ENCODE data around the gene SLC12A2. TPM values are rescaled to one million over a fixed set of nuclear protein-coding genes. Genes with fewer than 3 reads are reported as not detected.

The SLC12A2 gene
- total and polyA plus RNA-seq, 2 experiments from 2014 or later = 8.1 to 21.3 TPM

DNA sequence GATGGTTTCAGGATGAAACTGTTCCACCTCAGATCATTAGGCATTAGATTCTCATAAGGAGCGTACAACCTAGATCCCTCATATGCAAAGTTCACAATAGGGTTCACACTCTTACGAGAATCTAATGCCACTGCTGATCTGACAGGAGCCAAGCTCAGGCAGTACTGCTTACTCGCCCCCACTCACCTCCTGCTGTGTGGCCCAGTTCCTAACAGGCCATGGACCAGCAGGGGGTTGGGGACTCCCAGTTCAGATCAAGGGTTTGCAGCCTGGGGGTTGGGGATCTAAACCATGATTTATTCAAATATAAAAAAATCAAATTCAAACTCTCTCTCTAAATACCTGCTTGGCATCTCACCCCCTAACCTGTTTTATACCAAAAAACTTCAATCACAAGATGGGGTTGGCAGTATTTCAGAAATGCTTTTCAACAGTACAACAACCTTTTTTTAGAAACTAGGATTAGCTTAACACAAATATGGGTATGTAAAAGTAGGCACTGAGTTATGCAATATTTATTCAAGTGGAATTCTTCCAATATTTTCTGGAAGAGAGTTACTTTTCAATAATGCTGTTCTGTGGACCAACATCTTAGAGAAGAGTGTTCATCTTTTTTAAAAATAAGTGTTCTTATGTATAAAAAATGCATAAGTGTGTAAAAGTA lies 30.1 kb upstream of the SLC12A2 start:
- Histone ChIP-seq H3F3A (replicated peaks; ENCODE audit: low read depth) (no peaks in the 10 kb centered on the region), H3K36me3 (ENCODE audit: insufficient read depth) (no peaks in the 10 kb centered on the region), H3K27me3 (ENCODE audit: insufficient read depth) (no peaks in the 10 kb centered on the region), H3K27ac (ENCODE audit: low read depth) (no peak overlapping the region), H3K4me3 (no peak overlapping the region), H3K9me2 (ENCODE audit: insufficient read depth) (no peaks in the 10 kb centered on the region), H2AFZ (no peak overlapping the region), H4K20me1 (replicated peaks; ENCODE audit: insufficient read depth) (no peaks in the 10 kb centered on the region), H3K79me2 (replicated peaks; ENCODE audit: insufficient read depth) (no peaks in the 10 kb centered on the region), H3K4me2 (no peak overlapping the region), H3K4me1 (ENCODE audit: insufficient read depth) (no peaks in the 10 kb centered on the region)
- no peak for DNase-seq (ENCODE audit: low spot score)
- Mint-ChIP-seq H3K27ac (no peak overlapping the region), H3K4me1 (no peaks in the 10 kb centered on the region), H3K4me3 (no peak overlapping the region), H3K27me3 (ENCODE audit: insufficient read depth, low read depth, poor library complexity) (no peaks in the 10 kb centered on the region), H3K36me3 (ENCODE audit: low read depth) (peaks cover 36% of the 10 kb centered on the region), H3K9me3 (peaks cover 18% of the 10 kb centered on the region)
- TF ChIP-seq CTCF (conservative IDR thresholded peaks at IDR 0.05; ENCODE audit: low read depth in 2 of 2) (no peak), CREB1 (CRISPR knock-in tag; IDR thresholded peaks at IDR 0.05; ENCODE audit: low read depth) (no peak), REST (IDR thresholded peaks at IDR 0.05; ENCODE audit: unreplicated experiment) (no peak), ZNF331 (CRISPR knock-in tag; IDR thresholded peaks at IDR 0.05; ENCODE audit: low read depth) (no peak), EZH2phosphoT487 (IDR thresholded peaks at IDR 0.05; ENCODE audit: unreplicated experiment) (no peak), ETS1 (IDR thresholded peaks at IDR 0.05) (no peak), POLR2AphosphoS5 (IDR thresholded peaks at IDR 0.05; ENCODE audit: low read depth) (no peak), NANOG (IDR thresholded peaks at IDR 0.05; ENCODE audit: borderline replicate concordance) (no peak), STAT1 (IDR thresholded peaks at IDR 0.05; ENCODE audit: unreplicated experiment) (no peak), JUNB (IDR thresholded peaks at IDR 0.05; ENCODE audit: unreplicated experiment) (no peak), EZH2 (IDR thresholded peaks at IDR 0.05; ENCODE audit: low read depth, unreplicated experiment) (no peak)
- TF ChIP-seq, protein P1, sequence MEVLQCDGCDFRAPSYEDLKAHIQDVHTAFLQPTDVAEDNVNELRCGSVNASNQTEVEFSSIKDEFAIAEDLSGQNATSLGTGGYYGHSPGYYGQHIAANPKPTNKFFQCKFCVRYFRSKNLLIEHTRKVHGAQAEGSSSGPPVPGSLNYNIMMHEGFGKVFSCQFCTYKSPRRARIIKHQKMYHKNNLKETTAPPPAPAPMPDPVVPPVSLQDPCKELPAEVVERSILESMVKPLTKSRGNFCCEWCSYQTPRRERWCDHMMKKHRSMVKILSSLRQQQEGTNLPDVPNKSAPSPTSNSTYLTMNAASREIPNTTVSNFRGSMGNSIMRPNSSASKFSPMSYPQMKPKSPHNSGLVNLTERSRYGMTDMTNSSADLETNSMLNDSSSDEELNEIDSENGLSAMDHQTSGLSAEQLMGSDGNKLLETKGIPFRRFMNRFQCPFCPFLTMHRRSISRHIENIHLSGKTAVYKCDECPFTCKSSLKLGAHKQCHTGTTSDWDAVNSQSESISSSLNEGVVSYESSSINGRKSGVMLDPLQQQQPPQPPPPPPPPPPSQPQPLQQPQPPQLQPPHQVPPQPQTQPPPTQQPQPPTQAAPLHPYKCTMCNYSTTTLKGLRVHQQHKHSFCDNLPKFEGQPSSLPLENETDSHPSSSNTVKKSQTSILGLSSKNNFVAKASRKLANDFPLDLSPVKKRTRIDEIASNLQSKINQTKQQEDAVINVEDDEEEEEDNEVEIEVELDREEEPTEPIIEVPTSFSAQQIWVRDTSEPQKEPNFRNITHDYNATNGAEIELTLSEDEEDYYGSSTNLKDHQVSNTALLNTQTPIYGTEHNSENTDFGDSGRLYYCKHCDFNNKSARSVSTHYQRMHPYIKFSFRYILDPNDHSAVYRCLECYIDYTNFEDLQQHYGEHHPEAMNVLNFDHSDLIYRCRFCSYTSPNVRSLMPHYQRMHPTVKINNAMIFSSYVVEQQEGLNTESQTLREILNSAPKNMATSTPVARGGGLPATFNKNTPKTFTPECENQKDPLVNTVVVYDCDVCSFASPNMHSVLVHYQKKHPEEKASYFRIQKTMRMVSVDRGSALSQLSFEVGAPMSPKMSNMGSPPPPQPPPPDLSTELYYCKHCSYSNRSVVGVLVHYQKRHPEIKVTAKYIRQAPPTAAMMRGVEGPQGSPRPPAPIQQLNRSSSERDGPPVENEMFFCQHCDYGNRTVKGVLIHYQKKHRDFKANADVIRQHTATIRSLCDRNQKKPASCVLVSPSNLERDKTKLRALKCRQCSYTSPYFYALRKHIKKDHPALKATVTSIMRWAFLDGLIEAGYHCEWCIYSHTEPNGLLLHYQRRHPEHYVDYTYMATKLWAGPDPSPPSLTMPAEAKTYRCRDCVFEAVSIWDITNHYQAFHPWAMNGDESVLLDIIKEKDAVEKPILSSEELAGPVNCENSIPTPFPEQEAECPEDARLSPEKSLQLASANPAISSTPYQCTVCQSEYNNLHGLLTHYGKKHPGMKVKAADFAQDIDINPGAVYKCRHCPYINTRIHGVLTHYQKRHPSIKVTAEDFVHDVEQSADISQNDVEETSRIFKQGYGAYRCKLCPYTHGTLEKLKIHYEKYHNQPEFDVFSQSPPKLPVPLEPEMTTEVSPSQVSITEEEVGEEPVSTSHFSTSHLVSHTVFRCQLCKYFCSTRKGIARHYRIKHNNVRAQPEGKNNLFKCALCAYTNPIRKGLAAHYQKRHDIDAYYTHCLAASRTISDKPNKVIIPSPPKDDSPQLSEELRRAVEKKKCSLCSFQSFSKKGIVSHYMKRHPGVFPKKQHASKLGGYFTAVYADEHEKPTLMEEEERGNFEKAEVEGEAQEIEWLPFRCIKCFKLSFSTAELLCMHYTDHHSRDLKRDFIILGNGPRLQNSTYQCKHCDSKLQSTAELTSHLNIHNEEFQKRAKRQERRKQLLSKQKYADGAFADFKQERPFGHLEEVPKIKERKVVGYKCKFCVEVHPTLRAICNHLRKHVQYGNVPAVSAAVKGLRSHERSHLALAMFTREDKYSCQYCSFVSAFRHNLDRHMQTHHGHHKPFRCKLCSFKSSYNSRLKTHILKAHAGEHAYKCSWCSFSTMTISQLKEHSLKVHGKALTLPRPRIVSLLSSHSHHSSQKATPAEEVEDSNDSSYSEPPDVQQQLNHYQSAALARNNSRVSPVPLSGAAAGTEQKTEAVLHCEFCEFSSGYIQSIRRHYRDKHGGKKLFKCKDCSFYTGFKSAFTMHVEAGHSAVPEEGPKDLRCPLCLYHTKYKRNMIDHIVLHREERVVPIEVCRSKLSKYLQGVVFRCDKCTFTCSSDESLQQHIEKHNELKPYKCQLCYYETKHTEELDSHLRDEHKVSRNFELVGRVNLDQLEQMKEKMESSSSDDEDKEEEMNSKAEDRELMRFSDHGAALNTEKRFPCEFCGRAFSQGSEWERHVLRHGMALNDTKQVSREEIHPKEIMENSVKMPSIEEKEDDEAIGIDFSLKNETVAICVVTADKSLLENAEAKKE (CRISPR knock-in tag; IDR thresholded peaks at IDR 0.05) = no peak
- ATAC-seq = no peak

Data from GM23338 (cell line).